ENCODE results near the gene MAP2K2. TPM values are rescaled to one million over a fixed set of nuclear protein-coding genes. Genes with fewer than 3 reads are reported as not detected.
A peak's percentile ranks its signal among the peaks of the same experiment; 100 is the strongest.

MAP2K2 gene
- total RNA-seq, 3 donors from 2014 or later: 173 to 221 (median 192) TPM

GRCh38 chr19:4060621-4061177, 63.2 kb downstream of the MAP2K2 start:
- no peaks in the 10 kb centered on the region for H3K9me3 ChIP-seq
- DNase-seq (peak; percentile 62 to 79 (median 74)), ATAC-seq (peak; percentile 5)
- peaks cover 68% of the 10 kb centered on the region for H3K4me1 ChIP-seq (ENCODE audit: low read depth)
- H3K36me3 ChIP-seq (ENCODE audit: low read depth): no peaks in the 10 kb centered on the region
- intact Hi-C loops (cut with DNase I, micrococcal nuclease): no loop called here
- H3K4me3 ChIP-seq: no peak overlapping the region
- TF ChIP-seq CTCF (IDR thresholded peaks at IDR 0.05): no peak

GRCh38 chr19:4059891-4060620, 63.9 kb downstream of the MAP2K2 start:
- DNase-seq (peak; percentile 86 to 94 (median 92)), ATAC-seq (peak; percentile 53)
- Histone ChIP-seq H3K36me3 (ENCODE audit: low read depth) (no peaks in the 10 kb centered on the region), H3K9me3 (no peaks in the 10 kb centered on the region), H3K4me1 (ENCODE audit: low read depth) (peaks cover 71% of the 10 kb centered on the region), H3K4me3 (no peak overlapping the region)
- TF ChIP-seq CTCF (IDR thresholded peaks at IDR 0.05): no peak
- intact Hi-C loops (cut with DNase I, micrococcal nuclease): no loop called here

- peak; percentile 85 to 90 (median 89) for DNase-seq
- peaks cover 77% of the 10 kb centered on the region for H3K4me1 ChIP-seq (ENCODE audit: low read depth)
- no peaks in the 10 kb centered on the region for H3K9me3 ChIP-seq
- intact Hi-C loops (cut with DNase I, micrococcal nuclease): no loop called here
- H3K36me3 ChIP-seq (ENCODE audit: low read depth): no peaks in the 10 kb centered on the region
- TF ChIP-seq CTCF (IDR thresholded peaks at IDR 0.05): no peak
- H3K4me3 ChIP-seq: no peak overlapping the region
- ATAC-seq: peak; percentile 49
These were observed 64.5 kb downstream of the MAP2K2 start for GRCh38 chr19:4059453-4059871.

GRCh38 chr19:4058693-4059452, 65.0 kb downstream of the MAP2K2 start:
- TF ChIP-seq CTCF (IDR thresholded peaks at IDR 0.05): no peak

GRCh38 chr19:4057931-4058692, 65.8 kb downstream of the MAP2K2 start:
- peaks cover 84% of the 10 kb centered on the region for H3K4me1 ChIP-seq (ENCODE audit: low read depth)
- DNase-seq (peak; percentile 71 to 90 (median 82)), ATAC-seq (peak; percentile 16)
- H3K4me3 ChIP-seq: no peak overlapping the region
- H3K9me3 ChIP-seq: no peaks in the 10 kb centered on the region
- TF ChIP-seq CTCF (IDR thresholded peaks at IDR 0.05): no peak
- H3K36me3 ChIP-seq (ENCODE audit: low read depth): peaks cover 6% of the 10 kb centered on the region
- intact Hi-C loops (cut with DNase I, micrococcal nuclease): no loop called here

More at GRCh38 chr19:4058693-4059452, 65.0 kb downstream of the MAP2K2 start:
- ATAC-seq (no peak), DNase-seq (peak in 2 of 3 donors; percentile 68 to 76)
- intact Hi-C loops (cut with DNase I, micrococcal nuclease): no loop called here
- Histone ChIP-seq H3K4me1 (ENCODE audit: low read depth) (peaks cover 82% of the 10 kb centered on the region), H3K9me3 (no peaks in the 10 kb centered on the region), H3K36me3 (ENCODE audit: low read depth) (peaks cover 5% of the 10 kb centered on the region), H3K4me3 (no peak overlapping the region)

All from mucosa of descending colon (tissue), 3 donors.